ENCODE results near the gene ZDHHC1. TPM values are rescaled to one million over a fixed set of nuclear protein-coding genes. Genes with fewer than 3 reads are reported as not detected.
A peak's percentile ranks its signal among the peaks of the same experiment; 100 is the strongest.

Gene ZDHHC1
- total RNA-seq, 4 donors from 2014 or later, result 7.5 to 26.7 (median 17.3) TPM

- peaks cover 21% of the 10 kb centered on the region for H3K27me3 ChIP-seq
- no peak overlapping the region for H3K27ac ChIP-seq
- no peak for ATAC-seq
- WGBS, 2 donors (ENCODE audit: low coverage in 1 of 2), result no CpG with 5 or more reads among the region's 5 CpGs
- no peak overlapping the region for H3K4me3 ChIP-seq
- H3K36me3 ChIP-seq, result peaks cover 0 to 30% of the 10 kb centered on the region in 2 donors
- H3K9me3 ChIP-seq, result no peaks in the 10 kb centered on the region
- TF ChIP-seq POLR2AphosphoS5 (IDR thresholded peaks at IDR 0.05) (no peak), POLR2A (IDR thresholded peaks at IDR 0.05) (no peak)
- TF ChIP-seq, protein P1, sequence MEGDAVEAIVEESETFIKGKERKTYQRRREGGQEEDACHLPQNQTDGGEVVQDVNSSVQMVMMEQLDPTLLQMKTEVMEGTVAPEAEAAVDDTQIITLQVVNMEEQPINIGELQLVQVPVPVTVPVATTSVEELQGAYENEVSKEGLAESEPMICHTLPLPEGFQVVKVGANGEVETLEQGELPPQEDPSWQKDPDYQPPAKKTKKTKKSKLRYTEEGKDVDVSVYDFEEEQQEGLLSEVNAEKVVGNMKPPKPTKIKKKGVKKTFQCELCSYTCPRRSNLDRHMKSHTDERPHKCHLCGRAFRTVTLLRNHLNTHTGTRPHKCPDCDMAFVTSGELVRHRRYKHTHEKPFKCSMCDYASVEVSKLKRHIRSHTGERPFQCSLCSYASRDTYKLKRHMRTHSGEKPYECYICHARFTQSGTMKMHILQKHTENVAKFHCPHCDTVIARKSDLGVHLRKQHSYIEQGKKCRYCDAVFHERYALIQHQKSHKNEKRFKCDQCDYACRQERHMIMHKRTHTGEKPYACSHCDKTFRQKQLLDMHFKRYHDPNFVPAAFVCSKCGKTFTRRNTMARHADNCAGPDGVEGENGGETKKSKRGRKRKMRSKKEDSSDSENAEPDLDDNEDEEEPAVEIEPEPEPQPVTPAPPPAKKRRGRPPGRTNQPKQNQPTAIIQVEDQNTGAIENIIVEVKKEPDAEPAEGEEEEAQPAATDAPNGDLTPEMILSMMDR (IDR thresholded peaks at IDR 0.05), result no peak
- peaks cover 0 to 35% (median 15%) of the 10 kb centered on the region in 3 donors for H3K4me1 ChIP-seq
Observed at GRCh38 chr16:67433131-67433719, 16.9 kb upstream of the ZDHHC1 start.

DNA sequence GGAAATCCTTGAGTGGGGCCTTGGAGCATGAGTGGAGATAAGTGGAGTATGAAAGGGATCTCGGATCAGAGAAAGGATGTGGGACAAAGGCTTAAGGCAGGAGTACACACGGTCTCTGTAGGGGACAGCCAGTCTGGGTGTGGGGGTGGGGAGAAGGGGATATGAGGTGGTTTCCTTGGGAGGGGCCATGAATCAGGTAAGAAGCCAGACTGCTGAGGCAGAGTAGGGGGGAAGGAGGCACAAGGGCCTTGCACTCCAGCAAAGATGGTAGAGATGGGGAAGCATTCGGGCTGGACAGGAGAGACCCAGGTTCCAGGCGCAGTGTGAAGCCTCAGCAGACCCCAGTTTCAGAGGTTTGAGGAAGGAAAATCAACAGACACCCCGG, 16.2 kb upstream of the ZDHHC1 start:
- no peak for TF ChIP-seq POLR2A (IDR thresholded peaks at IDR 0.05)
- TF ChIP-seq, protein P1 (IDR thresholded peaks at IDR 0.05), result no peak
- TF ChIP-seq EP300 (IDR thresholded peaks at IDR 0.05), result no peak
- TF ChIP-seq POLR2AphosphoS5 (IDR thresholded peaks at IDR 0.05), result no peak
- H3K27me3 ChIP-seq, result peaks cover 28% of the 10 kb centered on the region
- 55 to 75% methylated on average over 2 to 4 of the region's 5 CpGs for WGBS, 2 donors (ENCODE audit: low coverage in 1 of 2)
- no peaks in the 10 kb centered on the region for H3K9me3 ChIP-seq
- no peak for ATAC-seq
- peaks cover 0 to 23% of the 10 kb centered on the region in 2 donors for H3K36me3 ChIP-seq
- H3K4me1 ChIP-seq, result peaks cover 0 to 41% (median 15%) of the 10 kb centered on the region in 3 donors
- peak overlapping the region in 1 of 4 donors; percentile 61 for H3K27ac ChIP-seq
- no peak overlapping the region for H3K4me3 ChIP-seq

- TF ChIP-seq, protein P1 (IDR thresholded peaks at IDR 0.05), result no peak
- TF ChIP-seq EP300 (IDR thresholded peaks at IDR 0.05), result no peak
- TF ChIP-seq POLR2AphosphoS5 (IDR thresholded peaks at IDR 0.05), result no peak
- no peak for TF ChIP-seq POLR2A (IDR thresholded peaks at IDR 0.05)
- 30 to 64% methylated on average over 2 to 3 of the region's 13 CpGs for WGBS, 2 donors (ENCODE audit: low coverage in 1 of 2)
- Histone ChIP-seq H3K9me3 (no peaks in the 10 kb centered on the region), H3K27me3 (peaks cover 32% of the 10 kb centered on the region), H3K4me3 (peak overlapping the region in 1 of 2 donors; percentile 57), H3K27ac (peak overlapping the region in 3 of 4 donors; percentile 59 to 63 (median 61)), H3K4me1 (peaks cover 0 to 41% (median 15%) of the 10 kb centered on the region in 3 donors), H3K36me3 (peaks cover 0 to 17% of the 10 kb centered on the region in 2 donors)
- no peak for ATAC-seq
Observed at GRCh38 chr16:67431775-67432505, 15.7 kb upstream of the ZDHHC1 start.

- peak; percentile 75 for ATAC-seq
- H3K27ac ChIP-seq, result peak within 1 kb of the TSS in 3 of 4 donors; percentile 59 to 63 (median 61)
- peaks cover 0 to 10% of the 10 kb centered on the region in 2 donors for H3K36me3 ChIP-seq
- peak within 1 kb of the TSS; percentile 21 to 57 for H3K4me3 ChIP-seq
- no peaks in the 10 kb centered on the region for H3K9me3 ChIP-seq
- WGBS, 2 donors (ENCODE audit: low coverage in 1 of 2), result no CpG with 5 or more reads among the region's 87 CpGs
- peaks cover 40% of the 10 kb centered on the region for H3K27me3 ChIP-seq
- peaks cover 0 to 41% (median 15%) of the 10 kb centered on the region in 3 donors for H3K4me1 ChIP-seq
- no peak for TF ChIP-seq POLR2AphosphoS5 (IDR thresholded peaks at IDR 0.05)
- TF ChIP-seq, protein P1 (IDR thresholded peaks at IDR 0.05), result peak in 2 of 4 experiments; percentile 18 to 27
Observed at GRCh38 chr16:67430977-67431774, 14.9 kb upstream of the ZDHHC1 start, which contains the start of gene HSD11B2. TSS of gene HSD11B2 (plus strand) at chr16:67431121. CDS start at chr16:67431249, 128 bp downstream.

All from gastroesophageal sphincter (tissue), 4 donors.